Suprapubic skin (tissue), 3 donors: Measurements from ENCODE around the gene HES1.

Experiments
- CTCF ChIP-seq, 2 donors: fragments of 200-600 bp in 1 of 2; fragments of 450-650 bp in 1 of 2; sonication (generic) in 1 of 2; IDR thresholded peaks; one replicate each; pipeline ENCODE4 v1.5.1; 2016 to 2019; ENCODE audit warnings: antibody characterized with exemption in 2 of 2, mild to moderate bottlenecking in 1 of 2, moderate library complexity in 1 of 2
- EP300 ChIP-seq: sonication (generic); formaldehyde crosslinking; IDR thresholded peaks from one replicate; pipeline ENCODE4 v1.6.1; 2017; ENCODE audit warnings: antibody characterized with exemption

- no peak for TF ChIP-seq CTCF (IDR thresholded peaks at IDR 0.05)
- no peak for TF ChIP-seq EP300
Observed at GRCh38 chr3:194100856-194101390, 35.0 kb upstream of the HES1 start.
